Measurements from ENCODE around the gene LONRF2. TPM values are rescaled to one million over a fixed set of nuclear protein-coding genes. Genes with fewer than 3 reads are reported as not detected.

The LONRF2 gene
- total RNA-seq, 3 donors from 2014 or later = 5.1 to 24.9 (median 19.9) TPM

DNA sequence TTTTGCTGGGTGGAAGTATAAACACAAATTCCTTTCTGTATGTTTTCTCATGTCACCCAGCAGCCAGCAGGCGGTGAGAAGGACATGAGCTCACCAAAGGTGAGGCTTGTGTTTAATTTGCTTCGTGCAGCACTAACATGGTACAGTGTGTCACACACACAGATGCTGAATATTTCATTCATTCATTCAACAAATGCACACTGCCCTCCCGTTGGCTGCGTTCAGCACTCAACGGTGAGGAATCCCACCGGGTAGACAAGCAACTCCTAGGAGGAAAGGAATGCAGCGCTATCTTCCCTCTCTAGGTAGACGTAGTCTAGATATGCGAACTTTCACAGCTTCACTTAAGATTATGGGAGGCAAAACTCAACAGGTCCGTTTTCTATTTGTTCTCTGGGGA is 85.1 kb downstream of the LONRF2 start:
- no peaks in the 10 kb centered on the region for H3K9me3 ChIP-seq
- DNase-seq (ENCODE audit: low spot score in 2 of 2) = no peak

DNA sequence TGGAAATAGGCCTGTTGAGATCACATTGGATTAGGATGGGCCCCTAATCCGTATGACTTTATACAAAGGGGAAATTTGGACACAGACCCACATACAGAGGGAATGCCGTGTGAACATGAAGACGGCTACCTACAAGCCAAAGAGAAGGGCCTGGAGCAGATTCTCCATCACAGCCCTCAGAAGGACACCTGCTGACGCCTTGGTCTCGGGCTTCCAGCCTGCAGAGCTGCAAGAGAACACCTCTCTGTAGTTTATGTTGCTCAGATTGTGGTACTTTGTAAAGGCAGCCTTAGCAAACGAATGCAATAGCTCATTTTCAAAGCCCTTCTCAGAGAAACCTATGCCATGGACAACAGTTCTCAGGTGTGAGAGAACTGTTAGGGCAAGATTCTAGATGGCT is 86.1 kb downstream of the LONRF2 start:
- Histone ChIP-seq H3K4me1 (no peaks in the 10 kb centered on the region), H3K27ac (no peak overlapping the region), H3K27me3 (no peaks in the 10 kb centered on the region), H3K9me3 (no peaks in the 10 kb centered on the region), H3K36me3 (no peaks in the 10 kb centered on the region), H3K4me3 (no peak overlapping the region)
- no peak for DNase-seq (ENCODE audit: low spot score in 2 of 2)
- TF ChIP-seq, protein P1, sequence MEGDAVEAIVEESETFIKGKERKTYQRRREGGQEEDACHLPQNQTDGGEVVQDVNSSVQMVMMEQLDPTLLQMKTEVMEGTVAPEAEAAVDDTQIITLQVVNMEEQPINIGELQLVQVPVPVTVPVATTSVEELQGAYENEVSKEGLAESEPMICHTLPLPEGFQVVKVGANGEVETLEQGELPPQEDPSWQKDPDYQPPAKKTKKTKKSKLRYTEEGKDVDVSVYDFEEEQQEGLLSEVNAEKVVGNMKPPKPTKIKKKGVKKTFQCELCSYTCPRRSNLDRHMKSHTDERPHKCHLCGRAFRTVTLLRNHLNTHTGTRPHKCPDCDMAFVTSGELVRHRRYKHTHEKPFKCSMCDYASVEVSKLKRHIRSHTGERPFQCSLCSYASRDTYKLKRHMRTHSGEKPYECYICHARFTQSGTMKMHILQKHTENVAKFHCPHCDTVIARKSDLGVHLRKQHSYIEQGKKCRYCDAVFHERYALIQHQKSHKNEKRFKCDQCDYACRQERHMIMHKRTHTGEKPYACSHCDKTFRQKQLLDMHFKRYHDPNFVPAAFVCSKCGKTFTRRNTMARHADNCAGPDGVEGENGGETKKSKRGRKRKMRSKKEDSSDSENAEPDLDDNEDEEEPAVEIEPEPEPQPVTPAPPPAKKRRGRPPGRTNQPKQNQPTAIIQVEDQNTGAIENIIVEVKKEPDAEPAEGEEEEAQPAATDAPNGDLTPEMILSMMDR (IDR thresholded peaks at IDR 0.05) = no peak
- no peak for TF ChIP-seq POLR2AphosphoS5 (IDR thresholded peaks at IDR 0.05)
- no peak for TF ChIP-seq POLR2A (IDR thresholded peaks at IDR 0.05)
- intact Hi-C loops (cut with DNase I; ENCODE audit: low total_unique reads) = no loop called here

More for the DNA sequence above, 85.1 kb downstream of the LONRF2 start:
- no peak for TF ChIP-seq POLR2A (IDR thresholded peaks at IDR 0.05)
- TF ChIP-seq, protein P1 (IDR thresholded peaks at IDR 0.05) = no peak
- TF ChIP-seq POLR2AphosphoS5 (IDR thresholded peaks at IDR 0.05) = no peak
- H3K27me3 ChIP-seq = no peaks in the 10 kb centered on the region
- H3K4me3 ChIP-seq = no peak overlapping the region
- H3K4me1 ChIP-seq = no peaks in the 10 kb centered on the region
- intact Hi-C loops (cut with DNase I; ENCODE audit: low total_unique reads) = no loop called here
- H3K27ac ChIP-seq = no peak overlapping the region
- no peaks in the 10 kb centered on the region for H3K36me3 ChIP-seq

DNA sequence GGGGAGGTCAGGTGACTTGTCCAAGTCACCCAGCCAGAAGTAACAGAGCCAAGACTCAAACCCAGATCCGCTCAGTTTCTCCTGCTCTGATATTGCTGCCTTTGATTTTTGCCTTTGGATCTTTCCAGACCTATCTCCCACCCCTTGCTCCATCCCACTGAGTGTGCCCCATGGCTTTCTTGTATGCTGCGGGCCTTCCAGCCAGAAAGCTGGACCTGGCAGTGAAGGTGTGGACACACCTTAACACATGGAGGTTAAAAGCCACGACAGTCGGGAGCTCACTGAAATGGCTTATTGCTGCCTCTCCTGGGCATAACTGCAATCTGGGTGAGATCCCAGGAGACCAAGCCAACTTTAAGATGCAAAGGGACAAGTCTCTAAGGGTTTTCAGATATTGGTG is 86.7 kb downstream of the LONRF2 start:
- TF ChIP-seq POLR2AphosphoS5 (IDR thresholded peaks at IDR 0.05) = no peak
- TF ChIP-seq, protein P1 (IDR thresholded peaks at IDR 0.05) = no peak
- no peak for TF ChIP-seq POLR2A (IDR thresholded peaks at IDR 0.05)
- intact Hi-C loops (cut with DNase I; ENCODE audit: low total_unique reads) = no loop called here
- Histone ChIP-seq H3K36me3 (no peaks in the 10 kb centered on the region), H3K9me3 (no peaks in the 10 kb centered on the region), H3K27me3 (no peaks in the 10 kb centered on the region), H3K4me3 (no peak overlapping the region), H3K27ac (no peak overlapping the region), H3K4me1 (no peaks in the 10 kb centered on the region)
- DNase-seq (ENCODE audit: low spot score in 2 of 2) = no peak

DNA sequence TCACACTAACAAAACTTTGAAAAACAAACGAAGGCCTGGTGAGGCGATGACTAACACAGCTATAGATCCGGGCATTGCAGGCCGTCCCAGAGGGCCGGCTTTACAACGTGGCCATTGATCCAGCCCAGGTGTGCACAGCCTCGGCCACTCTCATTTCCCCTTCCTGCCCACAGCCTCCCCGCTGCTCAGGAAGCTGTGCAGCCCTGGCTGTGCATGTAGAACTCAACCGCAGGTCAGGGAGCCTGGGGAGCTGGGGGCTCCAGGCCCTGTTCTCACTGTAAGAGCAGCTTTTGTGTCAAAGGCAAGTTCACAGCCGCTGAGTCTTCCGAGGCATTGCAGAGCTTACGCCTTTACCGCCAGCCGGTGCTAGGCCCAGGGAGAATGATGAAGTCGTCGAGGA is 87.2 kb downstream of the LONRF2 start:
- Histone ChIP-seq H3K27ac (no peak overlapping the region), H3K27me3 (no peaks in the 10 kb centered on the region), H3K4me3 (no peak overlapping the region), H3K9me3 (no peaks in the 10 kb centered on the region), H3K36me3 (no peaks in the 10 kb centered on the region), H3K4me1 (no peaks in the 10 kb centered on the region)
- intact Hi-C loops (cut with DNase I; ENCODE audit: low total_unique reads) = no loop called here
- TF ChIP-seq POLR2AphosphoS5 (IDR thresholded peaks at IDR 0.05) (no peak), POLR2A (IDR thresholded peaks at IDR 0.05) (no peak)
- TF ChIP-seq, protein P1 (IDR thresholded peaks at IDR 0.05) = no peak
- DNase-seq (ENCODE audit: low spot score in 2 of 2) = no peak

DNA sequence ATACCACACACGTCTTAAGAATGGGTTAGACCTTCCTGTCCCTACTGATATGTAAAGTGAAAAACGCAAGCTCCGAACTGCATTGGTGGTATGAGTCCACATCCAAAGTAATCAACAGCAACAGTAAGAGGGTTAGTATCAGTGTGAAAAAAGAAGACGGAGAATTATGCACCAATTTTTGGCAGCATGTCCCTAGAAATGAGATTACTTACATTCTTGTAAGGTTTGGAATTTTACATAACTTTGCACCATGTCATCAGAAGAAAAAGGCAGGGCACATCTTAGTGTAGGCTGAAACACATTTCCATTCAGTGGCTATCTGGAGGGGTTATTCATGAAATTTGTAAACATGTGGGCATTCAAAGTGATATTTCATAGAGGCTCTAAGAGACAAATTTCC is 88.2 kb downstream of the LONRF2 start:
- intact Hi-C loops (cut with DNase I; ENCODE audit: low total_unique reads) = loop anchor here (5.0 kb wide), 1 partner anchor 1402 kb away; no protein-coding TSS in a partner anchor
- Histone ChIP-seq H3K27me3 (no peaks in the 10 kb centered on the region), H3K36me3 (no peaks in the 10 kb centered on the region), H3K9me3 (no peaks in the 10 kb centered on the region), H3K4me3 (no peak overlapping the region), H3K4me1 (no peaks in the 10 kb centered on the region), H3K27ac (no peak overlapping the region)
- TF ChIP-seq, protein P1 (IDR thresholded peaks at IDR 0.05) = no peak
- TF ChIP-seq POLR2A (IDR thresholded peaks at IDR 0.05) (no peak), POLR2AphosphoS5 (IDR thresholded peaks at IDR 0.05) (no peak)
- no peak for DNase-seq (ENCODE audit: low spot score in 2 of 2)

All from breast epithelium (tissue), 4 donors.